ENCODE data around the gene FAM32A.
"Not testable (repeated sequence)": the region's sequence is repeated elsewhere in the genome, so short reads cannot be mapped to it uniquely, and the experiment has no call there.

DNA sequence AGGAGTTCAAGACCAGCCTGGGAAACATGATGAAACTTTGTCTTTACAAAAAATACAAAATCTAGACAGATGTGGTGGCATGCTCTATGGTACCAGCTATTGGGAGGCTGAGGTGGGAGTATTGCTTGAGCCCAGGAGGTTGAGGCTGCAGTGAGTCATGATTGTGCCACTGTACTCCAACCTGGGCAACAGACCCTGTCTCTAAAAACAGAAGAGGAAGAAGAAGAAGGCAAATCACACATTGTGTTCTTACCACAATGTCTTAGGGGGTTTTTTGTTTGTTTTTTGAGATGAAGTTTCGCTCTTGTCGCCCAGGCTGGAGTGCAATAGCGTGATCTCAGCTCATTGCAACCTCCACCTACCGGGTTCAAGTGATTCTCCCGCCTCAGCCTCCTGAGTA lies 6.3 kb upstream of the FAM32A start:
- TF ChIP-seq POLR2AphosphoS5 (IDR thresholded peaks at IDR 0.05); POLR2A (IDR thresholded peaks at IDR 0.05); EP300 (IDR thresholded peaks at IDR 0.05; ENCODE audit: low read depth): not testable (repeated sequence)
- TF ChIP-seq, protein P1, sequence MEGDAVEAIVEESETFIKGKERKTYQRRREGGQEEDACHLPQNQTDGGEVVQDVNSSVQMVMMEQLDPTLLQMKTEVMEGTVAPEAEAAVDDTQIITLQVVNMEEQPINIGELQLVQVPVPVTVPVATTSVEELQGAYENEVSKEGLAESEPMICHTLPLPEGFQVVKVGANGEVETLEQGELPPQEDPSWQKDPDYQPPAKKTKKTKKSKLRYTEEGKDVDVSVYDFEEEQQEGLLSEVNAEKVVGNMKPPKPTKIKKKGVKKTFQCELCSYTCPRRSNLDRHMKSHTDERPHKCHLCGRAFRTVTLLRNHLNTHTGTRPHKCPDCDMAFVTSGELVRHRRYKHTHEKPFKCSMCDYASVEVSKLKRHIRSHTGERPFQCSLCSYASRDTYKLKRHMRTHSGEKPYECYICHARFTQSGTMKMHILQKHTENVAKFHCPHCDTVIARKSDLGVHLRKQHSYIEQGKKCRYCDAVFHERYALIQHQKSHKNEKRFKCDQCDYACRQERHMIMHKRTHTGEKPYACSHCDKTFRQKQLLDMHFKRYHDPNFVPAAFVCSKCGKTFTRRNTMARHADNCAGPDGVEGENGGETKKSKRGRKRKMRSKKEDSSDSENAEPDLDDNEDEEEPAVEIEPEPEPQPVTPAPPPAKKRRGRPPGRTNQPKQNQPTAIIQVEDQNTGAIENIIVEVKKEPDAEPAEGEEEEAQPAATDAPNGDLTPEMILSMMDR (IDR thresholded peaks at IDR 0.05), result not testable (repeated sequence)

All from transverse colon (tissue), 4 donors.